Ectodermal cell (in vitro differentiated cells): Measurements from ENCODE around the gene ZDHHC19.

Source experiments
- H3K27ac ChIP-seq: 2 replicates; pipeline ENCODE4 v1.7.0; 2013; ENCODE audit warnings: mild to moderate bottlenecking, low read depth, low read length; ENCODE audit not compliant: insufficient read depth, poor library complexity, severe bottlenecking
- H3K27me3 ChIP-seq: 2 replicates; pipeline ENCODE4 v1.7.0; 2013; ENCODE audit warnings: mild to moderate bottlenecking, low read length; ENCODE audit not compliant: insufficient read depth, control insufficient read depth, poor library complexity, severe bottlenecking
- H3K36me3 ChIP-seq: one replicate; pipeline ENCODE4 v1.7.0; 2013; ENCODE audit warnings: low read length; ENCODE audit not compliant: control insufficient read depth, insufficient read depth
- H3K4me1 ChIP-seq: one replicate; pipeline ENCODE4 v1.7.0; 2013; ENCODE audit warnings: low read length; ENCODE audit not compliant: control insufficient read depth, insufficient read depth
- H3K4me3 ChIP-seq: 2 replicates; pipeline ENCODE4 v1.7.0; 2013; ENCODE audit warnings: low read depth, low read length, control low read depth; ENCODE audit not compliant: insufficient read depth
- H3K9me3 ChIP-seq: 2 replicates; pipeline ENCODE4 v1.7.0; 2013; ENCODE audit warnings: mild to moderate bottlenecking, low read length, moderate library complexity; ENCODE audit not compliant: control insufficient read depth
- WGBS, 2 experiments: methylation state at CpG; one replicate each; pipeline ENCODE4 v1.1.7; 2013; ENCODE audit warnings: missing lambda C conversion rate in 2 of 2; 5-methylcytosine and 5-hydroxymethylcytosine counted together

Gene ZDHHC19

GRCh38 chr3:196149375-196149774, 61.8 kb downstream of the ZDHHC19 start:
- Histone ChIP-seq H3K27ac (no peak overlapping the region), H3K4me3 (no peak overlapping the region), H3K36me3 (no peaks in the 10 kb centered on the region), H3K27me3 (no peaks in the 10 kb centered on the region), H3K9me3 (no peaks in the 10 kb centered on the region), H3K4me1 (no peaks in the 10 kb centered on the region)
- WGBS, 2 experiments: 91 to 95% methylated on average over 10 of the region's 10 CpGs
